HG03025 (cell line): ENCODE results near the gene NSMF.
A peak's percentile ranks its signal among the peaks of the same experiment; 100 is the strongest.
"Not testable (repeated sequence)": the region's sequence is repeated elsewhere in the genome, so short reads cannot be mapped to it uniquely, and the experiment has no call there.

ENCODE experiments used
- ATAC-seq: cut with Tn5 transposase; IDR thresholded peaks from one replicate; pipeline ENCODE4 v1.9.1; 2021; ENCODE audit warnings: mild to moderate bottlenecking, moderate library complexity; ENCODE audit not compliant: unreplicated experiment, low FRiP score

Gene NSMF

GRCh38 chr9:137459601-137460362 is 648 bp upstream of the NSMF start:
- no peak for ATAC-seq

GRCh38 chr9:137458194-137459151 is 661 bp downstream of the NSMF start:
- peak; percentile 12 for ATAC-seq

- no peak for ATAC-seq
Measured at GRCh38 chr9:137457406-137458193, 1.5 kb downstream of the NSMF start.

GRCh38 chr9:137456864-137457405 is 2.2 kb downstream of the NSMF start:
- no peak for ATAC-seq

DNA sequence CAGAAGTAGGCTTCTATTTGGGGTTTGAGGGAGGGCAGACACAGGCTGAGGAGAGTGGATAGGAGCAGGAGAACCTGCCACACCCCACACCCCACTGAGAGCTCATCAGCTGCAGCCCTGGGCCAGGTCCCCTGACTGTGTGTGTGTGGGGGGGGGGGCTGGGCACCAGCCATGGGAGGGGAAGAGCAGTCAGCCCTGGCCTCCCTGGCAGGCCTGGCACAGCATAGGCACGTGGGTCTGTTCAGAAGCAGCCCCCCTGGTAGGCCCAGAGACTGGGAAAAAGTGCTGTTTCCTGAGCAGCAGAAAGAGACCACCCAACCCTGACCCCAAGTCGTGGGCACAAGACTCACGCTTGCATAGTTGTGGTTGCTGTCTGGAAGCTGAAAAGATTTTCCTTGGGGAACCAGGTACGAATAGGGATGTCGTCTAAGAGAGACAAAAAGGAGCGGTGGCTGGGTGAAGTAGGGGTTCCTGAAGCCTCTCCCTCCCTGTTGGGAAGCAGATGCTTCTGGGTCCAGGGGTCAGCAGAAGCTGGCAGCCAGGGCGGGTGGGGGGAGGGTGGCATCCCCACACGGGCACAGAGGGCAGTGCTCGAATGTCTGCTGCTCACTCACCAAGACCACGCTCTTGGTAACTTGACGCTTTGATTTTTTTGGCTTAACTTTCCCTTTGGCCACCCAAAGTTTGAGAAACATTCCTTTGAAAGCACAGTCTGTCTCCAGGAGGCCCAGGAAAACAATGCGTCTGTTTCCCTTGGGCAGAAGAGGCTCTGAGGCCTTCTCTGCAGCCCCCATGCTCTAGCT is 2.9 kb downstream of the NSMF start:
- ATAC-seq, result no peak

GRCh38 chr9:137455359-137455991 is 3.7 kb downstream of the NSMF start:
- no peak for ATAC-seq

DNA sequence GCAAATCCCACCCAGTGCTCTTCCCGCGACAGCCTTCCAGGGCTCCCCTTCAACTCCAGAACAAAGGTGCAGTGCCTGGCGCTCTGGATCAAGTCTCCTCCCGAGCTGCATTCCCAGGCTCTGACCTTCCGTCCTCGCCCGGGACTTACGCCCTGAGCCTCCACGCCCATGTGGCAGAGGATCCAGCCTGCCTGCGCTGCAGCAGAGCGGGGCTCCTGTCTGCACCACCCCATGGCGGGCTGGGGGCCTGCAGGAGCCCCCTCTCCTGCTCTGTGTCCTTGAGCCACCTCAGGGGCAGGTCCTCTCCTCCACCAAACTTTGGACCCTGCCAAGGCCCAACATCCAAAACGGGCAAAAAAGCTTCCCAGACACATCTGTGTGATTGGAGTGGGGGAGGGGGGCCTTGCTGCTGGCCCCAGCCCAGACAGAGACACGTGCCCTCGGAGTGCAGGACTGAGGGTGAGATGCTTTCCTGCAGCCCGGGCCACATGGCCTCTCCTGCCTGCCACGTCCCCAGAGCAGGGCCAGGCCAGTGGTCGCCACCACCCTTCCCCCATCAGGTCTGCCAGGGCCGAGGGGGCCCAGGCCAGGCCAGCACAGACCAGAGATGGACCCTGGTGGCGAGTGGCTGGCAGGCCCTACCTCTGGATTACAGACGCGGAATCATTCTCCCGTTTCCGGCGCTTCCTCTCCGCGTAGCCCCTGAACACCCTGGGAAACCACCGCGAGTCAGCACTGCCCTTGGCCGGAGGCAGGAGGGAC is 4.4 kb downstream of the NSMF start:
- ATAC-seq, result no peak

DNA sequence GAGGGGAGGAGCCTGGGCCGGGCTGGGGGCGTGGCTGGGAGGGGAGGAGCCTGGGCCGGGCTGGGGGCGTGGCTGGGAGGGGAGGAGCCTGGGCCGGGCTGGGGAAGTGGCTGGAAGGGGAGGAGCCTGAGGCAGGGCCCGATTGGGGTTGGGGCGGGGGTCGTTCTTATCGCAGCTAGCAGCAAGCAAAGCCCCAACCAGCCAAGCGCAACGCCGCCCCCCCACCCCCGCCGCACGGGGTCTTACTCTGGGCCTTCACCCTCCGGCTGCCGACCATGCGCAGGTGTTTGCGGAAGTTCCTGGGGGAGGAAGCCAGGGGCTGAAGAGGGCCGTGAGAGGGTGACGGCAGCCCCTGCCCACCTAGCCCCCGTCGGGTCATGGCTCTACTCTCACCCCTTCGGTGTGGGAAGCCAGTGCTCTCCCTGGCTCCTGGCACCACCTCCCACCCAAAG is 5.0 kb downstream of the NSMF start:
- ATAC-seq, result no peak

DNA sequence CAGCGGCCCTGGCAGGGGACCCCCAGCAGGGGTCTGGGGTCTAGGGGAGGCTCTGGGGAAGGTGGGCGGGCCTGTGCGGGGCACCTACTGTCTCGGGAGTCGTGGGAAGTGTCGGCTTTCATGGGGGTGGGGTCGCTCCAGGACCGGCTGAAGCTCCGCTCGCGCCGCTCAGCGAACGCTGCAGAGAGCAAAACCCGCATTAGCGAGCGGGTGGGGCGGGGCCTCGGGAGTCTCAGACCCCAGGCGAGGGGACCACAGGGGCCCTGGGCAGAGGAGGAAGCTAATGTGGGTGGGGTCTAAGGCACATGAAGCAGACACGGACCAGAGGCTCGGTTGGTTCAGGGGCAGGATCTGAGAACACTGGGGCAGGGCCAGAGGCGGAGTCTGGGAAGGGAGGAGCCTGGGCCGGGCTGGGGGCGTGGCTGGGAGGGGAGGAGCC is 5.5 kb downstream of the NSMF start:
- ATAC-seq, result no peak

- ATAC-seq, result no peak
Measured at GRCh38 chr9:137452761-137453642, 6.1 kb downstream of the NSMF start.

- ATAC-seq, result no peak
Measured at GRCh38 chr9:137452006-137452760, 7.0 kb downstream of the NSMF start.

DNA sequence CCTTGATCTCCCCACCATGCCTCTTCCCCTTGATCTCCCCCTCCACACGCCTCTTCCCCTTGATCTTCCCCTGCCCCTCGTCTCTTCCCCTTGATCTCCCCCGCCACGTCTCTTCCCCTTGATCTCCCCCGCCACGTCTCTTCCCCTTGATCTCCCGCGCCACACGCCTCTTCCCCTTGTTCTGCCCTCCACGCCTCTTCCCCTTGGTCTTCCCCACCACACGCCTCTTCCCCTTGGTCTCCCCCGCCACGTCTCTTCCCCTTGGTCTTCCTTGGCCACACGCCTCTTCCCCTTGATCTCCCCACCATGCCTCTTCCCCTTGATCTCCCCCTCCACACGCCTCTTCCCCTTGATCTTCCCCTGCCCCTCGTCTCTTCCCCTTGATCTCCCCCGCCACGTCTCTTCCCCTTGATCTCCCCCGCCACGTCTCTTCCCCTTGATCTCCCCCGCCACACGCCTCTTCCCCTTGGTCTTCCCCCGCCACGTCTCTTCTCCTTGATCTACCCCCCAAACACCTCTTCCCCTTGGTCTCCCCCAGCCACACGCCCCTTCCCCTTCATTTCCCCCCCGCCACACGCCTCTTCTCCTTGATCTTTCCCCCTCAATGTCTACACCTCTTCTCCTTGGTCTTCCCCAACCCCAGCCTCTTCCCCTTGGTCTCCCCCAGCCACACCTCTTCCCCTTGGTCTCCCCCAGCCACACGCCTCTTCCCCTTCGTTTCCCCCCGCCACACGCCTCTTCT is 7.7 kb downstream of the NSMF start:
- ATAC-seq, result not testable (repeated sequence)

GRCh38 chr9:137450539-137451222 is 8.5 kb downstream of the NSMF start:
- not testable (repeated sequence) for ATAC-seq

DNA sequence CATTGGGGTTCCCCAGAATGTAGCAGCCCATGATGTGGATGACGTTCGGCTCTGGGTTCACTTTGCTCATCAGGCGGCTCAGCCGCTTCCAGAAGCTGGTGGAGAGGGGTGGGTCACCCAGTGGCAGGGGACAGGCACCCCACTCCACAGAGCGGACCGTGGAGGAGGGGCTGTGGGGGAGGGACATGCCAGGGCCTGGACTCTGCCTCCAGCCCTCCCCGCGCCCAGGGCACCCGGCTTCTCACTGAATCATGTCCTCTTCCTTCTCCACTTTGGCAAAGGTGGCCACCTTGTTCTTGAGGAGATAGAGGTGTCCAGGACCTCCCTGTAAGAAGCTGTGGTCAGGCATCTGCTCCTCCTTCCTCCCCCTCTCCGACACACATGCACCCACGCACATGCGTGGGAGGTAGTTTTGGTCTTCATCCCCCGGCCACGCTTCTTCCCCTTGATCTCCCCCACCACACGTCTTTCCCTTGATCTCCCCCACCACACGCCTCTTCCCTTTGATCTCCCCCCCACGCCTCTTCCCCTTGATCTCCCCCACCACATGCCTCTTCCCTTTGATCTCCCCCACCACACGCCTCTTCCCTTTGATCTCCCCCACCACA is 9.1 kb downstream of the NSMF start:
- no peak for ATAC-seq
